Kidney glomerular epithelial cell (primary cell): Measurements from ENCODE around the gene SPRYD4.
"Not testable (repeated sequence)": the region's sequence is repeated elsewhere in the genome, so short reads cannot be mapped to it uniquely, and the experiment has no call there.

Experiments used
- DNase-seq: peaks from one replicate; lab custom pipeline; 2025; lab: John Stamatoyannopoulos, UW

SPRYD4 gene

GRCh38 chr12:56468216-56469006 is at the start of gene SPRYD4:
Gene SPRYD4, plus strand, starts transcription at chr12:56468578. Its CDS starts 14 bp downstream, at chr12:56468592.
- peak; percentile 84 for DNase-seq

GRCh38 chr12:56420411-56420810 is 48.0 kb upstream of the SPRYD4 start:
- no peak for DNase-seq

- DNase-seq = no peak
These were observed 43.2 kb upstream of the SPRYD4 start for GRCh38 chr12:56425193-56425592.

GRCh38 chr12:56425940-56426438 is 42.4 kb upstream of the SPRYD4 start:
- DNase-seq = no peak

GRCh38 chr12:56431288-56431687 is 37.1 kb upstream of the SPRYD4 start:
- no peak for DNase-seq

GRCh38 chr12:56431850-56432249 is 36.5 kb upstream of the SPRYD4 start:
- no peak for DNase-seq

- DNase-seq = no peak
These were observed 33.5 kb upstream of the SPRYD4 start for GRCh38 chr12:56434828-56435227.

- DNase-seq = no peak
These were observed 30.8 kb upstream of the SPRYD4 start for GRCh38 chr12:56437430-56438176.

- not testable (repeated sequence) for DNase-seq
These were observed 25.2 kb upstream of the SPRYD4 start for GRCh38 chr12:56443208-56443607.

GRCh38 chr12:56448860-56449621 is 19.3 kb upstream of the SPRYD4 start, which contains the start of gene TIMELESS:
Gene TIMELESS, minus strand, starts transcription at chr12:56449426. Its CDS starts 15,256 bp downstream, at chr12:56434170.
- peak; percentile 84 for DNase-seq

GRCh38 chr12:56449622-56449984 is 18.8 kb upstream of the SPRYD4 start:
- DNase-seq = no peak

- no peak for DNase-seq
These were observed 18.1 kb upstream of the SPRYD4 start for GRCh38 chr12:56450241-56450640.

GRCh38 chr12:56451147-56451546 is 17.2 kb upstream of the SPRYD4 start:
- no peak for DNase-seq

- DNase-seq = no peak
These were observed 13.8 kb upstream of the SPRYD4 start, which contains the start of gene MIP for GRCh38 chr12:56454557-56454956. Gene MIP, minus strand, starts transcription at chr12:56454657. Its CDS starts 44 bp downstream, at chr12:56454613.

GRCh38 chr12:56457817-56458216 is 10.6 kb upstream of the SPRYD4 start:
- DNase-seq = no peak

- peak; percentile 67 for DNase-seq
These were observed 6.9 kb upstream of the SPRYD4 start for GRCh38 chr12:56461235-56462159.

- no peak for DNase-seq
These were observed 5.8 kb upstream of the SPRYD4 start for GRCh38 chr12:56462565-56462964.

- no peak for DNase-seq
These were observed 891 bp downstream of the SPRYD4 start for GRCh38 chr12:56469007-56469930.

GRCh38 chr12:56474389-56474788 is 6.0 kb downstream of the SPRYD4 start:
- DNase-seq = no peak

- DNase-seq = no peak
These were observed 7.8 kb downstream of the SPRYD4 start for GRCh38 chr12:56476143-56476542.
